HepG2 (cell line): Measurements from ENCODE around the gene TIMELESS. TPM values are rescaled to one million over a fixed set of nuclear protein-coding genes. Genes with fewer than 3 reads are reported as not detected.

ENCODE experiments used
- ESRRA ChIP-seq: sonication (generic); formaldehyde crosslinking; IDR thresholded peaks from 2 replicates; pipeline ENCODE4 v1.5.1; 2020; ENCODE audit warnings: mild to moderate bottlenecking, low read depth, missing genetic modification reagents
- FOXO1 ChIP-seq: sonication (generic); formaldehyde crosslinking; IDR thresholded peaks from 2 replicates; pipeline ENCODE4 v1.4.0; 2020; ENCODE audit warnings: missing genetic modification reagents
- HNF1A ChIP-seq, 2 experiments: sonication (generic) in 1 of 2; formaldehyde crosslinking in 1 of 2; IDR thresholded peaks; 2 replicates each; pipeline versions ENCODE4 v1.4.0 to v1.6.1; 2016 to 2020; ENCODE audit warnings: borderline replicate concordance in 1 of 2, low read depth in 1 of 2, mild to moderate bottlenecking in 1 of 2, missing genetic modification reagents in 1 of 2
- ISL2 ChIP-seq: sonication (generic); formaldehyde crosslinking; IDR thresholded peaks from 2 replicates; pipeline ENCODE4 v1.5.0; 2020; ENCODE audit warnings: missing genetic modification reagents
- KMT2A ChIP-seq: sonication (generic); formaldehyde crosslinking; IDR thresholded peaks from 2 replicates; pipeline ENCODE4 v1.4.0; 2020; ENCODE audit warnings: missing genetic modification reagents
- MAFF ChIP-seq: IDR thresholded peaks from 2 replicates; pipeline ENCODE4 v1.6.1; 2011; ENCODE audit warnings: low read depth, low read length, improper control_type of control experiment
- MIER3 ChIP-seq: IDR thresholded peaks from 2 replicates; pipeline ENCODE4 v1.6.1; 2016; ENCODE audit warnings: missing compliant biosample characterization, borderline replicate concordance
- PCBP1 ChIP-seq: fragments of 200-400 bp; formaldehyde crosslinking; IDR thresholded peaks from 2 replicates; pipeline ENCODE4 v1.6.1; 2017; ENCODE audit warnings: mild to moderate bottlenecking, low read depth, low read length, borderline replicate concordance
- RBM39 ChIP-seq: fragments of 200-400 bp; formaldehyde crosslinking; IDR thresholded peaks from one replicate; pipeline ENCODE4 v1.6.1; 2018; ENCODE audit warnings: antibody characterized with exemption, mild to moderate bottlenecking, low read depth, low read length; ENCODE audit not compliant: poor library complexity, severe bottlenecking
- SATB2 ChIP-seq: sonication (generic); formaldehyde crosslinking; IDR thresholded peaks from 2 replicates; pipeline ENCODE4 v1.5.0; 2020; ENCODE audit warnings: missing genetic modification reagents
- ZBTB8A ChIP-seq: sonication (generic); formaldehyde crosslinking; IDR thresholded peaks from 2 replicates; pipeline ENCODE4 v1.4.0; 2020; ENCODE audit warnings: mild to moderate bottlenecking, low read depth, missing genetic modification reagents, borderline replicate concordance
- ZNF276 ChIP-seq: sonication (generic); formaldehyde crosslinking; IDR thresholded peaks from 2 replicates; pipeline ENCODE4 v1.4.0; 2020; ENCODE audit warnings: mild to moderate bottlenecking, low read depth, missing genetic modification reagents
- ZNF468 ChIP-seq: sonication (generic); formaldehyde crosslinking; IDR thresholded peaks from 2 replicates; pipeline ENCODE4 v1.8.0; 2022; ENCODE audit warnings: mild to moderate bottlenecking, moderate library complexity, missing genetic modification reagents
- ZNF496 ChIP-seq: sonication (generic); formaldehyde crosslinking; IDR thresholded peaks from 2 replicates; pipeline ENCODE4 v1.8.1; 2023; ENCODE audit warnings: mild to moderate bottlenecking, moderate library complexity, missing genetic modification reagents; ENCODE audit not compliant: insufficient replicate concordance
- ZNF629 ChIP-seq: sonication (generic); formaldehyde crosslinking; conservative IDR thresholded peaks from 2 replicates; pipeline ENCODE4 v1.5.0; 2020; ENCODE audit warnings: missing genetic modification reagents
- ZNF773 ChIP-seq: sonication (generic); formaldehyde crosslinking; IDR thresholded peaks from 2 replicates; pipeline ENCODE4 v1.4.0; 2020; ENCODE audit warnings: missing genetic modification reagents, borderline replicate concordance
- polyA plus RNA-seq, 8 experiments: library from polyadenylated mRNA; depleted of rRNA in 3 of 8; stranded (reverse) in 7 of 8; unstranded in 1 of 8; fragments of >200 nt; fragmentation: Illumina TruSeq in 4 of 8; extraction: Trizol in 4 of 8; gene quantifications; 2 replicates each; pipeline versions ENCODE4 v1.2.1 to v1.2.3, GENCODE V29; 2011 to 2016; ENCODE audit warnings: low read depth in 4 of 8, missing spikeins in 1 of 8, mixed read lengths in 1 of 8; ENCODE audit not compliant: insufficient read depth in 1 of 8
- total RNA-seq, 5 experiments: library from RNA; depleted of rRNA; stranded (reverse); fragments of >200 nt; fragmentation: Illumina TruSeq; extraction: Trizol; gene quantifications; 2 replicates each; pipeline ENCODE4 v1.2.3, GENCODE V29; 2016; ENCODE audit warnings: low read depth in 1 of 5

Gene TIMELESS
- total and polyA plus RNA-seq, 2 of the 13 experiments (the other 11 are each of a cell fraction or from before 2014, with no cell fraction given), result 4.0 to 20.3 TPM

GRCh38 chr12:56488041-56488955, 39.1 kb upstream of the TIMELESS start, which contains the start of gene GLS2 (continued):
- TF ChIP-seq ZNF773 (CRISPR knock-in tag) (peak; percentile 93; the same call in 1 of the 2 replicates), MAFF (no peak), MIER3 (CRISPR knock-in tag) (0 out of 2 replicates have a peak, but pooled peaks have one; percentile 0), ZBTB8A (CRISPR knock-in tag) (peak; percentile 89), ZNF468 (CRISPR knock-in tag) (peak; percentile 78; the same call in 1 of the 2 replicates), HNF1A (IDR thresholded peaks at IDR 0.05; ENCODE audit: low read depth) (no peak), HNF1A (CRISPR knock-in tag; IDR thresholded peaks at IDR 0.05; ENCODE audit: borderline replicate concordance) (peak; percentile 40), KMT2A (no peak), RBM39 (no peak), ZNF496 (no peak), ZNF629 (peak; percentile 53; the same call in 1 of the 2 replicates), FOXO1 (CRISPR knock-in tag) (no peak), SATB2 (CRISPR knock-in tag) (peak; percentile 98), ZNF276 (peak; percentile 94), ISL2 (peak; percentile 56; the same call in 1 of the 2 replicates), ESRRA (CRISPR knock-in tag) (peak; percentile 73; the same call in 1 of the 2 replicates), PCBP1 (0 out of 2 replicates have a peak, but pooled peaks have one; percentile 60)
